Parathyroid adenoma (tissue), 2 donors: ENCODE data around the gene SIRPG.
"Not testable (repeated sequence)": the region's sequence is repeated elsewhere in the genome, so short reads cannot be mapped to it uniquely, and the experiment has no call there.

Experiments
- H2AFZ ChIP-seq: fragments of 300-600 bp; sonication (generic); one replicate; pipeline ENCODE4 v1.7.0; 2017; ENCODE audit warnings: antibody characterized with exemption, mild to moderate bottlenecking
- H3K27ac ChIP-seq: fragments of 300-600 bp; sonication (generic); one replicate; pipeline ENCODE4 v1.7.0; 2017
- H3K27me3 ChIP-seq: fragments of 300-600 bp; sonication (generic); one replicate; pipeline ENCODE4 v1.7.0; 2017; ENCODE audit warnings: low read length; ENCODE audit not compliant: control insufficient read depth, insufficient read depth
- H3K36me3 ChIP-seq: fragments of 300-600 bp; sonication (generic); one replicate; pipeline ENCODE4 v1.7.0; 2017; ENCODE audit warnings: low read length; ENCODE audit not compliant: control insufficient read depth, insufficient read depth
- H3K4me1 ChIP-seq: fragments of 300-600 bp; sonication (generic); one replicate; pipeline ENCODE4 v1.7.0; 2017; ENCODE audit warnings: control low read depth
- H3K4me2 ChIP-seq: fragments of 300-600 bp; sonication (generic); one replicate; pipeline ENCODE4 v1.7.0; 2017; ENCODE audit warnings: low read length
- H3K4me3 ChIP-seq: fragments of 300-600 bp; sonication (generic); one replicate; pipeline ENCODE4 v1.7.0; 2017; ENCODE audit warnings: low read depth, low read length
- H3K79me2 ChIP-seq: fragments of 300-600 bp; sonication (generic); one replicate; pipeline ENCODE4 v1.7.0; 2017; ENCODE audit warnings: control low read depth
- H3K9ac ChIP-seq: fragments of 300-600 bp; sonication (generic); one replicate; pipeline ENCODE4 v1.7.0; 2017; ENCODE audit warnings: mild to moderate bottlenecking
- H3K9me3 ChIP-seq: fragments of 300-600 bp; sonication (generic); one replicate; pipeline ENCODE4 v1.7.0; 2017; ENCODE audit warnings: low read length; ENCODE audit not compliant: control insufficient read depth
- CTCF ChIP-seq: fragments of 300-600 bp; sonication (generic); IDR thresholded peaks from one replicate; pipeline ENCODE4 v1.7.0; 2017; ENCODE audit warnings: antibody characterized with exemption, mild to moderate bottlenecking
- donor health status: primary hyperparathyroidism.

The SIRPG gene

GRCh38 chr20:1619861-1620444 is 37.6 kb downstream of the SIRPG start, which contains the start of gene SIRPB1:
TSS of gene SIRPB1 (minus strand) at chr20:1620009. CDS start at chr20:1619944, 65 bp downstream.
- Histone ChIP-seq H3K36me3 (no peaks in the 10 kb centered on the region), H3K27me3 (no peaks in the 10 kb centered on the region), H3K4me3 (no peak within 1 kb of the TSS), H2AFZ (no peak within 1 kb of the TSS), H3K4me2 (no peak within 1 kb of the TSS), H3K9ac (no peak within 1 kb of the TSS), H3K79me2 (no peaks in the 10 kb centered on the region), H3K4me1 (no peaks in the 10 kb centered on the region), H3K27ac (no peak within 1 kb of the TSS), H3K9me3 (no peaks in the 10 kb centered on the region)
- no peak for TF ChIP-seq CTCF

- TF ChIP-seq CTCF, result no peak
- Histone ChIP-seq H3K9ac (no peak overlapping the region), H3K4me2 (no peak overlapping the region), H3K27ac (no peak overlapping the region), H3K79me2 (no peaks in the 10 kb centered on the region), H3K4me1 (no peaks in the 10 kb centered on the region), H3K27me3 (no peaks in the 10 kb centered on the region), H3K36me3 (no peaks in the 10 kb centered on the region), H3K9me3 (no peaks in the 10 kb centered on the region), H3K4me3 (no peak overlapping the region), H2AFZ (no peak overlapping the region)
Measured at GRCh38 chr20:1618954-1619540, 38.5 kb downstream of the SIRPG start.

GRCh38 chr20:1618479-1618878 is 39.1 kb downstream of the SIRPG start:
- H3K4me3 ChIP-seq, result no peak overlapping the region
- no peak overlapping the region for H3K9ac ChIP-seq
- H3K4me1 ChIP-seq, result no peaks in the 10 kb centered on the region
- H2AFZ ChIP-seq, result no peak overlapping the region
- H3K36me3 ChIP-seq, result no peaks in the 10 kb centered on the region
- no peaks in the 10 kb centered on the region for H3K9me3 ChIP-seq
- H3K4me2 ChIP-seq, result no peak overlapping the region
- no peak overlapping the region for H3K27ac ChIP-seq
- H3K79me2 ChIP-seq, result no peaks in the 10 kb centered on the region
- TF ChIP-seq CTCF, result no peak
- no peaks in the 10 kb centered on the region for H3K27me3 ChIP-seq

GRCh38 chr20:1616858-1617434 is 40.6 kb downstream of the SIRPG start:
- no peak overlapping the region for H3K27ac ChIP-seq
- H3K36me3 ChIP-seq, result no peaks in the 10 kb centered on the region
- H3K27me3 ChIP-seq, result no peaks in the 10 kb centered on the region
- H3K4me1 ChIP-seq, result no peaks in the 10 kb centered on the region
- no peak overlapping the region for H3K9ac ChIP-seq
- H3K4me3 ChIP-seq, result no peak overlapping the region
- H2AFZ ChIP-seq, result no peak overlapping the region
- no peaks in the 10 kb centered on the region for H3K9me3 ChIP-seq
- H3K4me2 ChIP-seq, result no peak overlapping the region
- no peak for TF ChIP-seq CTCF
- H3K79me2 ChIP-seq, result no peaks in the 10 kb centered on the region

- not testable (repeated sequence) for H3K27me3 ChIP-seq, H3K9ac ChIP-seq, H3K27ac ChIP-seq, H3K9me3 ChIP-seq, H3K4me2 ChIP-seq, H3K36me3 ChIP-seq, H3K4me3 ChIP-seq, H2AFZ ChIP-seq, H3K4me1 ChIP-seq, H3K79me2 ChIP-seq
Measured at GRCh38 chr20:1610404-1610803, 47.2 kb downstream of the SIRPG start.

GRCh38 chr20:1608678-1609347 is 48.8 kb downstream of the SIRPG start:
- H3K27ac ChIP-seq, H3K9ac ChIP-seq, H3K36me3 ChIP-seq, H3K4me2 ChIP-seq, H3K4me1 ChIP-seq, H2AFZ ChIP-seq, H3K27me3 ChIP-seq, H3K9me3 ChIP-seq, H3K4me3 ChIP-seq, H3K79me2 ChIP-seq: not testable (repeated sequence)
